GM23338 (cell line): Measurements from ENCODE around the gene ELOVL7. TPM values are rescaled to one million over a fixed set of nuclear protein-coding genes. Genes with fewer than 3 reads are reported as not detected.

Source experiments
- ATAC-seq: fragments of 200-7000 bp; cut with Tn5 transposase; 3 replicates; pipeline ENCODE4 v1.9.1; 2020
- DNase-seq: peaks from one replicate; pipeline ENCODE4 v3.0.0-alpha.2; 2015; ENCODE audit warnings: low spot score
- H2AFZ ChIP-seq: fragments of 200-600 bp; sonication (generic); 2 replicates; pipeline ENCODE4 v1.8.0; 2016; ENCODE audit warnings: antibody characterized with exemption, mild to moderate bottlenecking, moderate library complexity
- H3F3A ChIP-seq: fragments of 200-600 bp; sonication (generic); replicated peaks from 2 replicates; pipeline ENCODE4 v1.8.0; 2017; ENCODE audit warnings: antibody characterized with exemption, mixed run types, low read depth
- H3K27ac ChIP-seq: fragments of 200-600 bp; sonication (generic); 2 replicates; pipeline ENCODE4 v1.6.1; 2016; ENCODE audit warnings: low read depth
- H3K27me3 ChIP-seq: fragments of 200-600 bp; sonication (generic); 2 replicates; pipeline ENCODE4 v1.8.0; 2016; ENCODE audit warnings: mild to moderate bottlenecking, mixed run types, moderate library complexity; ENCODE audit not compliant: insufficient read depth
- H3K36me3 ChIP-seq: fragments of 200-600 bp; sonication (generic); 2 replicates; pipeline ENCODE4 v1.8.0; 2016; ENCODE audit warnings: mild to moderate bottlenecking; ENCODE audit not compliant: insufficient read depth
- H3K4me1 ChIP-seq: fragments of 200-600 bp; sonication (generic); 2 replicates; pipeline ENCODE4 v1.8.0; 2016; ENCODE audit warnings: mild to moderate bottlenecking, moderate library complexity; ENCODE audit not compliant: insufficient read depth
- H3K4me2 ChIP-seq: fragments of 200-600 bp; sonication (generic); 2 replicates; pipeline ENCODE4 v1.7.1; 2017; ENCODE audit warnings: mixed run types
- H3K4me3 ChIP-seq: fragments of 200-600 bp; sonication (generic); 2 replicates; pipeline ENCODE4 v1.6.1; 2016; ENCODE audit warnings: mixed run types
- H3K79me2 ChIP-seq: fragments of 200-600 bp; sonication (generic); replicated peaks from 2 replicates; pipeline ENCODE4 v1.8.0; 2017; ENCODE audit warnings: mild to moderate bottlenecking; ENCODE audit not compliant: insufficient read depth
- H3K9me2 ChIP-seq: fragments of 200-600 bp; sonication (generic); 2 replicates; pipeline ENCODE4 v1.8.0; 2017; ENCODE audit not compliant: insufficient read depth
- H4K20me1 ChIP-seq: fragments of 200-600 bp; sonication (generic); replicated peaks from 2 replicates; pipeline ENCODE4 v1.8.0; 2017; ENCODE audit warnings: mild to moderate bottlenecking; ENCODE audit not compliant: insufficient read depth
- H3K27ac Mint-ChIP-seq: 2 replicates; pipeline ENCODE4 v1.8.0; 2020; ENCODE audit warnings: inconsistent platforms, mild to moderate bottlenecking, moderate library complexity, mixed read lengths
- H3K27me3 Mint-ChIP-seq: 3 replicates; pipeline ENCODE4 v1.8.0; 2022; ENCODE audit warnings: low read depth, mild to moderate bottlenecking, moderate library complexity, mixed read lengths, inconsistent platforms; ENCODE audit not compliant: insufficient read depth, poor library complexity
- H3K36me3 Mint-ChIP-seq: 3 replicates; pipeline ENCODE4 v1.8.0; 2021; ENCODE audit warnings: low read depth, mild to moderate bottlenecking, inconsistent platforms, moderate library complexity, mixed read lengths
- H3K4me1 Mint-ChIP-seq: 3 replicates; pipeline ENCODE4 v1.8.0; 2020; ENCODE audit warnings: mild to moderate bottlenecking, inconsistent platforms, mixed read lengths
- H3K4me3 Mint-ChIP-seq: 3 replicates; pipeline ENCODE4 v1.8.0; 2021; ENCODE audit warnings: moderate library complexity, mild to moderate bottlenecking, inconsistent platforms, mixed read lengths
- H3K9me3 Mint-ChIP-seq: 3 replicates; pipeline ENCODE4 v1.8.0; 2020; ENCODE audit warnings: moderate library complexity, mild to moderate bottlenecking, inconsistent platforms, mixed read lengths
- ETS1 ChIP-seq: IDR thresholded peaks from 2 replicates; pipeline ENCODE4 v1.6.1; 2016; ENCODE audit warnings: antibody characterized with exemption
- EZH2phosphoT487 ChIP-seq: fragments of 200-600 bp; sonication (generic); IDR thresholded peaks from one replicate; pipeline ENCODE4 v1.8.1; 2018; ENCODE audit warnings: antibody characterized with exemption; ENCODE audit not compliant: unreplicated experiment
- NANOG ChIP-seq: IDR thresholded peaks from 2 replicates; pipeline ENCODE4 v1.6.1; 2016; ENCODE audit warnings: antibody characterized with exemption, borderline replicate concordance
- REST ChIP-seq: IDR thresholded peaks from one replicate; pipeline ENCODE4 v1.6.1; 2018; ENCODE audit warnings: antibody characterized with exemption; ENCODE audit not compliant: unreplicated experiment
- STAT1 ChIP-seq: IDR thresholded peaks from one replicate; pipeline ENCODE4 v1.6.1; 2016; ENCODE audit warnings: antibody characterized with exemption; ENCODE audit not compliant: unreplicated experiment
- ZNF114 ChIP-seq: fragments of 250-450 bp; sonication (Bioruptor Pico); IDR thresholded peaks from 2 replicates; pipeline ENCODE4 v1.5.0; 2020; ENCODE audit warnings: mild to moderate bottlenecking, moderate library complexity
- ZNF462 ChIP-seq: fragments of 250-450 bp; sonication (Bioruptor Pico); IDR thresholded peaks from 2 replicates; pipeline ENCODE4 v1.5.0; 2020; ENCODE audit warnings: mild to moderate bottlenecking, moderate library complexity
- polyA plus RNA-seq: library from polyadenylated mRNA; unstranded; fragments of >200 nt; fragmentation: Nextera tagmentation; extraction: Ambion mirVana; gene quantifications from 2 replicates; pipeline ENCODE4 v1.2.1, GENCODE V29; 2016
- total RNA-seq: library from RNA; depleted of rRNA; stranded (reverse); fragments of >200 nt; shearing (Covaris generic); gene quantifications from 2 replicates; pipeline ENCODE4 v1.2.3, GENCODE V29; 2014

ELOVL7 gene
- total and polyA plus RNA-seq, 2 experiments from 2014 or later: 2.3 to 7.0 TPM

- TF ChIP-seq ETS1 (no peak), ZNF114 (CRISPR knock-in tag) (no peak), NANOG (no peak), EZH2phosphoT487 (no peak), REST (no peak), STAT1 (no peak), ZNF462 (no peak)
These were observed 43.0 kb upstream of the ELOVL7 start for GRCh38 chr5:60887096-60887495.

More at GRCh38 chr5:60887096-60887495, 43.0 kb upstream of the ELOVL7 start:
- Histone ChIP-seq H3K79me2 (no peaks in the 10 kb centered on the region), H4K20me1 (no peaks in the 10 kb centered on the region), H3K4me1 (peaks cover 3% of the 10 kb centered on the region; the same call in 1 of the 2 replicates), H3K9me2 (0 out of 2 replicates have a peak, but pooled peaks cover 3% of the 10 kb centered on the region), H3K27me3 (no peaks in the 10 kb centered on the region), H3K27ac (no peak overlapping the region), H2AFZ (no peak overlapping the region), H3K4me3 (no peak overlapping the region), H3K36me3 (peaks cover 10% of the 10 kb centered on the region), H3K4me2 (no peak overlapping the region), H3F3A (no peaks in the 10 kb centered on the region)
- H3K4me3 Mint-ChIP-seq: no peak overlapping the region
- DNase-seq (no peak), ATAC-seq (no peak)
- H3K4me1 Mint-ChIP-seq: peaks cover 14% of the 10 kb centered on the region
- H3K27me3 Mint-ChIP-seq: no peaks in the 10 kb centered on the region
- no peak overlapping the region for H3K27ac Mint-ChIP-seq
- peaks cover 36% of the 10 kb centered on the region for H3K36me3 Mint-ChIP-seq
- H3K9me3 Mint-ChIP-seq: peaks cover 14% of the 10 kb centered on the region
